PC-9 (cell line): ENCODE measurements around the gene PLEKHH1. TPM values are rescaled to one million over a fixed set of nuclear protein-coding genes. Genes with fewer than 3 reads are reported as not detected.

ENCODE experiments used
- BruUV-seq: library from RNA; stranded (reverse); fragments of 400-500 nt; replicated peaks from 2 replicates; lab custom pipeline; 2021; lab: Mats Ljungman, UMichigan
- CTCF ChIA-PET: fragments of 300-600 bp; sonication (Branson Sonifier 250); formaldehyde crosslinking; loops from one replicate; lab custom pipeline; 2022; ENCODE audit warnings: antibody characterized with exemption; lab: Charles Lee
- POLR2A ChIA-PET: fragments of 300-600 bp; sonication (Branson Sonifier 250); formaldehyde crosslinking; loops from one replicate; lab custom pipeline; 2022; ENCODE audit warnings: antibody characterized with exemption; ENCODE audit not compliant: unreplicated experiment; lab: Charles Lee
- DNase-seq, 2 experiments: peaks; one replicate each; pipeline versions ENCODE4 v3.0.0 to v3.0.0-alpha.2; 2015 to 2022; ENCODE audit warnings: mixed read lengths in 1 of 2
- H2AFZ ChIP-seq: fragments of 200-600 bp; sonication (generic); 2 replicates; pipeline ENCODE4 v1.8.1; 2017; ENCODE audit warnings: antibody characterized with exemption
- H3F3A ChIP-seq: fragments of 200-600 bp; sonication (generic); 2 replicates; pipeline ENCODE4 v1.8.1; 2017; ENCODE audit warnings: antibody characterized with exemption, mild to moderate bottlenecking, low read depth; ENCODE audit not compliant: insufficient read depth
- H3K27ac ChIP-seq: fragments of 200-600 bp; sonication (generic); 2 replicates; pipeline ENCODE4 v1.6.1; 2016; ENCODE audit warnings: mixed run types
- H3K27me3 ChIP-seq: fragments of 200-600 bp; sonication (generic); 2 replicates; pipeline ENCODE4 v1.6.1; 2016; ENCODE audit warnings: low read depth, mixed run types; ENCODE audit not compliant: insufficient read depth
- H3K36me3 ChIP-seq: fragments of 200-600 bp; sonication (generic); 2 replicates; pipeline ENCODE4 v1.6.1; 2016; ENCODE audit warnings: low read depth, mixed run types
- H3K4me1 ChIP-seq: fragments of 200-600 bp; sonication (generic); replicated peaks from 2 replicates; pipeline ENCODE4 v1.6.1; 2016; ENCODE audit warnings: mixed run types; ENCODE audit not compliant: insufficient read depth
- H3K4me2 ChIP-seq: fragments of 200-600 bp; sonication (generic); 2 replicates; pipeline ENCODE4 v1.6.1; 2017; ENCODE audit warnings: mixed run types
- H3K4me3 ChIP-seq: fragments of 200-600 bp; sonication (generic); 2 replicates; pipeline ENCODE4 v1.6.1; 2016; ENCODE audit warnings: mixed run types
- H3K79me2 ChIP-seq: fragments of 200-600 bp; sonication (generic); 2 replicates; pipeline ENCODE4 v1.6.1; 2017; ENCODE audit warnings: low read depth, mixed run types
- H3K9me2 ChIP-seq: fragments of 200-600 bp; sonication (generic); 2 replicates; pipeline ENCODE4 v1.8.1; 2017; ENCODE audit warnings: mild to moderate bottlenecking; ENCODE audit not compliant: insufficient read depth
- H3K9me3 ChIP-seq: fragments of 200-600 bp; sonication (generic); 2 replicates; pipeline ENCODE4 v1.8.1; 2016; ENCODE audit warnings: low read depth; ENCODE audit not compliant: insufficient read depth
- H4K20me1 ChIP-seq: fragments of 200-600 bp; sonication (generic); 2 replicates; pipeline ENCODE4 v1.8.1; 2017; ENCODE audit not compliant: insufficient read depth
- EZH2 ChIP-seq: fragments of 200-600 bp; sonication (generic); IDR thresholded peaks from 2 replicates; pipeline ENCODE4 v1.8.0; 2017; ENCODE audit warnings: antibody characterized with exemption, low read depth
- intact Hi-C: fragments of 100-400 bp; cut with micrococcal nuclease; formaldehyde crosslinking; loops from one replicate; pipeline ENCODE4 v1.10.0; 2022; ENCODE audit not compliant: unreplicated experiment
- total RNA-seq: library from RNA; stranded (reverse); gene quantifications from 2 replicates; pipeline ENCODE4 v1.2.3, GENCODE V29; 2021
- TF ChIP-seq, protein P1 (sequence below): fragments of 200-600 bp; sonication (generic); conservative IDR thresholded peaks from 2 replicates; pipeline ENCODE4 v1.6.1; 2017; ENCODE audit warnings: mixed run types, antibody characterized with exemption, mild to moderate bottlenecking, moderate library complexity

The PLEKHH1 gene
- total RNA-seq, 1 experiment from 2014 or later, result 13.6 TPM

DNA sequence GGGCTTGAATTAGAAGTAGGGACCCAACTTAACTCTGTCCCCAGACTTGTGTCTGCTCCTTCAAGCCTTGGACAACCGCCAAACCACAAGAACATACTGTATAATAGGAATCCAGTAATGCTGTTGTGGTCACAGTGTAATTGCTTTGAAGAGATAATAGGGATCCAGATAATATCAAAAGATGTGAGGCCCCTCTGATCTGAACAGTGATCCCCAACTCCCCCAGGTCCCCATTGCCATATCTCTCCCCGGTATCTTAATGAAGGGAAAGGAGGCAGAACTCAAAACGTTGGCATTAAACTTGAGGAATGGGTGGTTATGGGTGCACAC is 8.5 kb upstream of the PLEKHH1 start:
- Histone ChIP-seq H3F3A (no peaks in the 10 kb centered on the region), H2AFZ (no peak overlapping the region), H3K79me2 (no peaks in the 10 kb centered on the region), H3K9me3 (no peaks in the 10 kb centered on the region), H3K27me3 (peaks cover 20% of the 10 kb centered on the region; the same call in 1 of the 2 replicates), H3K36me3 (no peaks in the 10 kb centered on the region), H3K4me1 (no peaks in the 10 kb centered on the region), H4K20me1 (no peaks in the 10 kb centered on the region), H3K4me2 (no peak overlapping the region), H3K27ac (no peak overlapping the region), H3K9me2 (no peaks in the 10 kb centered on the region), H3K4me3 (no peak overlapping the region)
- CTCF ChIA-PET, result no interaction called here
- no peak for TF ChIP-seq EZH2
- TF ChIP-seq, protein P1, sequence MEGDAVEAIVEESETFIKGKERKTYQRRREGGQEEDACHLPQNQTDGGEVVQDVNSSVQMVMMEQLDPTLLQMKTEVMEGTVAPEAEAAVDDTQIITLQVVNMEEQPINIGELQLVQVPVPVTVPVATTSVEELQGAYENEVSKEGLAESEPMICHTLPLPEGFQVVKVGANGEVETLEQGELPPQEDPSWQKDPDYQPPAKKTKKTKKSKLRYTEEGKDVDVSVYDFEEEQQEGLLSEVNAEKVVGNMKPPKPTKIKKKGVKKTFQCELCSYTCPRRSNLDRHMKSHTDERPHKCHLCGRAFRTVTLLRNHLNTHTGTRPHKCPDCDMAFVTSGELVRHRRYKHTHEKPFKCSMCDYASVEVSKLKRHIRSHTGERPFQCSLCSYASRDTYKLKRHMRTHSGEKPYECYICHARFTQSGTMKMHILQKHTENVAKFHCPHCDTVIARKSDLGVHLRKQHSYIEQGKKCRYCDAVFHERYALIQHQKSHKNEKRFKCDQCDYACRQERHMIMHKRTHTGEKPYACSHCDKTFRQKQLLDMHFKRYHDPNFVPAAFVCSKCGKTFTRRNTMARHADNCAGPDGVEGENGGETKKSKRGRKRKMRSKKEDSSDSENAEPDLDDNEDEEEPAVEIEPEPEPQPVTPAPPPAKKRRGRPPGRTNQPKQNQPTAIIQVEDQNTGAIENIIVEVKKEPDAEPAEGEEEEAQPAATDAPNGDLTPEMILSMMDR, result no peak
- POLR2A ChIA-PET, result interaction anchor here (0.6 kb wide), 1 partner anchor 292 kb away, joined by 5 read pairs; no protein-coding TSS in a partner anchor
- DNase-seq, result no peak
- BruUV-seq, result no TSS peak
- intact Hi-C loops, result no loop called here

DNA sequence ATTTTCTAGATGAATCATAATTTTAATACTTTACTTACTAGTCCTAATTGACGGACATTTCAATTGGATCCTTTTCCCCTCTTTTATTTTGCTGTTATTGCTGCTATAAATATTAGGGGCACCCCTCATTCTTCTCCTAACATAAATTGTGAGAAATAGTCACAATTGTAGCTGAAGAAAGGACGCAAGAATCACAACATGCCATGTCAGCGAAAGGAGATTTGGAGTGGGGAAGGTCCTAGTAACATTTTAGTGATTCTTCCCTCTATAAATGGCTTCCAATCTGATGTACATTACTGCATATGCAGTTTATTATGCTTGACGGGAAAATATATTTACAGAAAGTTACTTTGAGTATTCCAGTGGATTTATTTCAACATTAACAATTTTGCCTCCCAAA is 7.7 kb upstream of the PLEKHH1 start:
- Histone ChIP-seq H3F3A (no peaks in the 10 kb centered on the region), H3K9me2 (no peaks in the 10 kb centered on the region), H3K4me3 (no peak overlapping the region), H4K20me1 (no peaks in the 10 kb centered on the region), H3K4me2 (no peak overlapping the region), H3K4me1 (no peaks in the 10 kb centered on the region), H3K36me3 (no peaks in the 10 kb centered on the region), H2AFZ (no peak overlapping the region), H3K27ac (no peak overlapping the region), H3K9me3 (no peaks in the 10 kb centered on the region), H3K79me2 (no peaks in the 10 kb centered on the region), H3K27me3 (peaks cover 17% of the 10 kb centered on the region; the same call in 1 of the 2 replicates)
- intact Hi-C loops, result no loop called here
- no peak for DNase-seq
- ChIA-PET CTCF (no interaction called here), POLR2A (no interaction called here)
- no peak for TF ChIP-seq EZH2
- TF ChIP-seq, protein P1, result no peak
- BruUV-seq, result no TSS peak

DNA sequence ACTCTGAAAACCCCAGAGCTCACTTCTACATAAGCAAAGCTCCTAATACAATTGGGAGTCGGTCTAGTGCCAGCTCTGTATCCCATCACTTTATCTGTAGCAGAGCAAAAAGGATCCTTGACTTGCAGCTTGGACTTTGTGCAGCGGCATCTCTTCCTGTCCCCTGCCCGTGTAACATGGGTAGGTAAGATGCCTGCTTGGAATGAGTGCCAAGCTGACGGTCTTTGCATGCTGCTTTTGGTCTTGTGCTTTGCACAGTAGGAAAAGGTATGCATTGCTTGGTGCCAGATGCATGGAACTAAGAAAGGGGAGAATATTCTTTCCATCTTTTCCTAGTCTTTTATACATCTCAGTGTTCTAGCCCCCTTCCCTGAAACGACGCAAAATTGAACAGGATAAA is 6.9 kb upstream of the PLEKHH1 start:
- BruUV-seq, result no TSS peak
- no peaks in the 10 kb centered on the region for H3K9me2 ChIP-seq
- H4K20me1 ChIP-seq, result no peaks in the 10 kb centered on the region
- no peak overlapping the region for H3K4me2 ChIP-seq
- ChIA-PET POLR2A (no interaction called here), CTCF (interaction anchor here (0.9 to 1.6 kb wide), 5 partner anchors 13 to 166 kb away, joined by 3 to 22 read pairs (median 5); no protein-coding TSS in a partner anchor)
- no peak overlapping the region for H3K27ac ChIP-seq
- TF ChIP-seq, protein P1, result no peak
- no peak for TF ChIP-seq EZH2
- H3K4me3 ChIP-seq, result no peak overlapping the region
- H3K4me1 ChIP-seq, result no peaks in the 10 kb centered on the region
- peaks cover 17% of the 10 kb centered on the region; the same call in 1 of the 2 replicates for H3K27me3 ChIP-seq
- intact Hi-C loops, result loop anchor here (1.0 to 2.0 kb wide), 4 partner anchors 45 to 179 kb away; no protein-coding TSS in a partner anchor
- H3K79me2 ChIP-seq, result no peaks in the 10 kb centered on the region
- H3F3A ChIP-seq, result no peaks in the 10 kb centered on the region
- DNase-seq, result no peak
- H2AFZ ChIP-seq, result no peak overlapping the region
- H3K36me3 ChIP-seq, result no peaks in the 10 kb centered on the region
- no peaks in the 10 kb centered on the region for H3K9me3 ChIP-seq
